Loucy (cell line): ENCODE results near the gene TNNC1.

Source experiments
- H2AFZ ChIP-seq: fragments of 200-600 bp; sonication (generic); 2 replicates; pipeline ENCODE4 v1.6.0; 2016; ENCODE audit warnings: antibody characterized with exemption, mild to moderate bottlenecking, low read length, moderate library complexity
- H3F3A ChIP-seq: fragments of 200-600 bp; 2 replicates; pipeline ENCODE4 v1.6.0; 2016; ENCODE audit warnings: antibody characterized with exemption, low read depth, mild to moderate bottlenecking
- H3K27me3 ChIP-seq: fragments of 200-600 bp; sonication (generic); 2 replicates; pipeline ENCODE4 v1.6.1; 2014; ENCODE audit warnings: low read length, mild to moderate bottlenecking; ENCODE audit not compliant: insufficient read depth, poor library complexity, severe bottlenecking
- H3K36me3 ChIP-seq: fragments of 200-600 bp; sonication (generic); 2 replicates; pipeline ENCODE4 v1.6.1; 2016; ENCODE audit warnings: low read length; ENCODE audit not compliant: insufficient read depth
- H3K4me1 ChIP-seq: fragments of 200-600 bp; sonication (generic); 2 replicates; pipeline ENCODE4 v1.5.1; 2014; ENCODE audit warnings: low read length, mild to moderate bottlenecking; ENCODE audit not compliant: insufficient read depth, poor library complexity, severe bottlenecking
- H3K4me2 ChIP-seq: fragments of 200-600 bp; sonication (generic); 2 replicates; pipeline ENCODE4 v1.6.0; 2014; ENCODE audit warnings: antibody characterized with exemption, low read length, low read depth, mild to moderate bottlenecking; ENCODE audit not compliant: poor library complexity, severe bottlenecking
- H3K4me3 ChIP-seq: fragments of 200-600 bp; sonication (generic); 2 replicates; pipeline ENCODE4 v1.5.1; 2014; ENCODE audit warnings: low read length, mild to moderate bottlenecking, mixed read lengths; ENCODE audit not compliant: poor library complexity, severe bottlenecking
- H3K79me2 ChIP-seq: fragments of 200-600 bp; sonication (generic); 2 replicates; pipeline ENCODE4 v1.6.1; 2014; ENCODE audit warnings: low read length; ENCODE audit not compliant: insufficient read depth
- H3K9ac ChIP-seq: fragments of 200-600 bp; sonication (generic); 2 replicates; pipeline ENCODE4 v1.6.0; 2014; ENCODE audit warnings: mild to moderate bottlenecking, low read depth, low read length, moderate library complexity; ENCODE audit not compliant: poor library complexity, severe bottlenecking
- H3K9me2 ChIP-seq: fragments of 200-600 bp; sonication (generic); replicated peaks from 2 replicates; pipeline ENCODE4 v1.6.1; 2016; ENCODE audit warnings: low read depth, low read length, mixed read lengths
- H3K9me3 ChIP-seq: fragments of 200-600 bp; sonication (generic); 2 replicates; pipeline ENCODE4 v1.6.1; 2014; ENCODE audit warnings: mild to moderate bottlenecking, antibody characterized with exemption, low read length, low read depth; ENCODE audit not compliant: insufficient read depth
- H4K20me1 ChIP-seq: fragments of 200-600 bp; sonication (generic); 2 replicates; pipeline ENCODE4 v1.6.0; 2014; ENCODE audit warnings: antibody characterized with exemption, low read length, mild to moderate bottlenecking; ENCODE audit not compliant: insufficient read depth, poor library complexity, severe bottlenecking
- CTCF ChIP-seq: fragments of 200-600 bp; sonication (generic); conservative IDR thresholded peaks from 2 replicates; pipeline ENCODE4 v1.5.1; 2014; ENCODE audit warnings: mild to moderate bottlenecking, antibody characterized with exemption, low read length
- EZH2phosphoT487 ChIP-seq: fragments of 200-600 bp; IDR thresholded peaks from 2 replicates; pipeline ENCODE4 v1.6.1; 2018; ENCODE audit warnings: antibody characterized with exemption, mild to moderate bottlenecking, moderate library complexity, borderline replicate concordance

The TNNC1 gene

GRCh38 chr3:52402101-52402521 lies 51.7 kb downstream of the TNNC1 start:
- Histone ChIP-seq H2AFZ (no peak overlapping the region), H3K4me3 (no peak overlapping the region), H3K27me3 (no peaks in the 10 kb centered on the region), H3K4me2 (no peak overlapping the region), H3K36me3 (peaks cover 61% of the 10 kb centered on the region; the same call in 1 of the 2 replicates), H3K9ac (no peak overlapping the region), H3K79me2 (peaks cover 24% of the 10 kb centered on the region; the same call in 1 of the 2 replicates), H4K20me1 (peaks cover 8% of the 10 kb centered on the region), H3K4me1 (peaks cover 8% of the 10 kb centered on the region), H3K9me2 (no peaks in the 10 kb centered on the region), H3K9me3 (no peaks in the 10 kb centered on the region), H3F3A (no peaks in the 10 kb centered on the region)
- TF ChIP-seq EZH2phosphoT487 (no peak), CTCF (no peak)

- H3K4me1 ChIP-seq = peaks cover 2% of the 10 kb centered on the region
- no peak for TF ChIP-seq CTCF
- TF ChIP-seq EZH2phosphoT487 = no peak
- no peaks in the 10 kb centered on the region for H3K9me3 ChIP-seq
- H3F3A ChIP-seq = no peaks in the 10 kb centered on the region
- no peak overlapping the region for H2AFZ ChIP-seq
- H3K79me2 ChIP-seq = peaks cover 19% of the 10 kb centered on the region; the same call in 1 of the 2 replicates
- H3K4me2 ChIP-seq = no peak overlapping the region
- H4K20me1 ChIP-seq = peaks cover 7% of the 10 kb centered on the region
- no peak overlapping the region for H3K4me3 ChIP-seq
- H3K36me3 ChIP-seq = peaks cover 56% of the 10 kb centered on the region; the same call in 1 of the 2 replicates
- no peaks in the 10 kb centered on the region for H3K9me2 ChIP-seq
- no peak overlapping the region for H3K9ac ChIP-seq
- H3K27me3 ChIP-seq = no peaks in the 10 kb centered on the region
These were observed 52.3 kb downstream of the TNNC1 start for GRCh38 chr3:52401551-52401950.
